Tibial artery (tissue), 4 donors: ENCODE measurements around the gene EPHB1.

ENCODE experiments used
- DNase-seq, 2 donors: peaks; one replicate each; pipeline ENCODE4 v3.0.0-alpha.2; 2019
- H3K27ac ChIP-seq, 2 donors: fragments of 200-600 bp; sonication (generic) in 1 of 2; 1 replicate in 1 of 2; 2 replicates in 1 of 2; pipeline ENCODE4 v1.5.1; 2018 to 2019; ENCODE audit warnings: mild to moderate bottlenecking in 1 of 2
- H3K27me3 ChIP-seq, 2 donors: fragments of 200-600 bp; sonication (generic) in 1 of 2; one replicate each; pipeline versions ENCODE4 v1.5.1 to v1.6.0; 2016 to 2019
- H3K36me3 ChIP-seq, 3 donors: fragments of 200-600 bp; sonication (generic) in 2 of 3; one replicate each; pipeline ENCODE4 v1.5.1; 2016 to 2019; ENCODE audit warnings: mild to moderate bottlenecking in 2 of 3
- H3K4me1 ChIP-seq, 4 donors: fragments of 200-600 bp; sonication (generic) in 2 of 4; 1 replicate in 3 of 4; 2 replicates in 1 of 4; pipeline ENCODE4 v1.5.1; 2016 to 2019
- H3K4me3 ChIP-seq, 2 donors: fragments of 200-600 bp; sonication (generic) in 1 of 2; 1 replicate in 1 of 2; 2 replicates in 1 of 2; pipeline ENCODE4 v1.5.1; 2018 to 2019; ENCODE audit warnings: mild to moderate bottlenecking in 2 of 2
- H3K9me3 ChIP-seq, 3 donors: fragments of 200-600 bp; sonication (generic) in 1 of 3; one replicate each; pipeline ENCODE4 v1.5.1; 2016 to 2019
- intact Hi-C: fragments of 100-400 bp; cut with DNase I; formaldehyde crosslinking; loops from one replicate; pipeline ENCODE4 v1.15.0; 2023; ENCODE audit warnings: low total_unique reads
- TF ChIP-seq, protein P1 (sequence below), 2 experiments: fragments of 200-600 bp in 1 of 2; fragments of 450-650 bp in 1 of 2; IDR thresholded peaks; one replicate each; pipeline ENCODE4 v1.5.1; 2017 to 2019; ENCODE audit warnings: antibody characterized with exemption in 2 of 2, mild to moderate bottlenecking in 1 of 2, moderate library complexity in 1 of 2

The EPHB1 gene

GRCh38 chr3:134876836-134877235 lies 81.8 kb downstream of the EPHB1 start:
- Histone ChIP-seq H3K27ac (no peak overlapping the region), H3K36me3 (no peaks in the 10 kb centered on the region), H3K27me3 (no peaks in the 10 kb centered on the region), H3K4me3 (no peak overlapping the region), H3K9me3 (no peaks in the 10 kb centered on the region), H3K4me1 (no peaks in the 10 kb centered on the region)
- DNase-seq = no peak
- TF ChIP-seq, protein P1, sequence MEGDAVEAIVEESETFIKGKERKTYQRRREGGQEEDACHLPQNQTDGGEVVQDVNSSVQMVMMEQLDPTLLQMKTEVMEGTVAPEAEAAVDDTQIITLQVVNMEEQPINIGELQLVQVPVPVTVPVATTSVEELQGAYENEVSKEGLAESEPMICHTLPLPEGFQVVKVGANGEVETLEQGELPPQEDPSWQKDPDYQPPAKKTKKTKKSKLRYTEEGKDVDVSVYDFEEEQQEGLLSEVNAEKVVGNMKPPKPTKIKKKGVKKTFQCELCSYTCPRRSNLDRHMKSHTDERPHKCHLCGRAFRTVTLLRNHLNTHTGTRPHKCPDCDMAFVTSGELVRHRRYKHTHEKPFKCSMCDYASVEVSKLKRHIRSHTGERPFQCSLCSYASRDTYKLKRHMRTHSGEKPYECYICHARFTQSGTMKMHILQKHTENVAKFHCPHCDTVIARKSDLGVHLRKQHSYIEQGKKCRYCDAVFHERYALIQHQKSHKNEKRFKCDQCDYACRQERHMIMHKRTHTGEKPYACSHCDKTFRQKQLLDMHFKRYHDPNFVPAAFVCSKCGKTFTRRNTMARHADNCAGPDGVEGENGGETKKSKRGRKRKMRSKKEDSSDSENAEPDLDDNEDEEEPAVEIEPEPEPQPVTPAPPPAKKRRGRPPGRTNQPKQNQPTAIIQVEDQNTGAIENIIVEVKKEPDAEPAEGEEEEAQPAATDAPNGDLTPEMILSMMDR (IDR thresholded peaks at IDR 0.05) = no peak
- intact Hi-C loops = no loop called here

DNA sequence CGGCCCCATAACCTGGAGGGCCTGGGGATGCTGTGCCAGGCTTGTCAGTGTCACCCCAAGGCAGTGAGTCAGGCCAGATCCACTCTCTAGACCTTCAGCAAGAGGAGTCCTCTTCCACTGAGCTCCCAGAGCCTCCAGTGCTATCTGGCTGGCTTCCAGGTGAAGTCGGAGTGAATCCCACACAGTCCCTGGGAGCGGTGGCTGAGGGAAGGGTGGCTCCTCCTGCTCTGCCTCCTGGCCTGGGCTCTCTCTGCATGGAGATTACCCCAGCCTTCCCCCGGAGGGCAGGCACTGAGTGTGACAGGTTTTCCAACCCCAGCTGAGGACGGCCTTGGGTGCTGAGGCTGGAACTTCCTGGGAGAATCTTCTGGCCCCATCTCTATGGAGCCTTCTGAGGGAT lies 82.7 kb downstream of the EPHB1 start:
- intact Hi-C loops = no loop called here
- TF ChIP-seq, protein P1 (IDR thresholded peaks at IDR 0.05) = no peak
- Histone ChIP-seq H3K27ac (no peak overlapping the region), H3K27me3 (no peaks in the 10 kb centered on the region), H3K4me1 (no peaks in the 10 kb centered on the region), H3K36me3 (no peaks in the 10 kb centered on the region), H3K4me3 (no peak overlapping the region), H3K9me3 (no peaks in the 10 kb centered on the region)
- DNase-seq = no peak

- no peak for DNase-seq
- Histone ChIP-seq H3K4me1 (no peaks in the 10 kb centered on the region), H3K27ac (no peak overlapping the region), H3K27me3 (no peaks in the 10 kb centered on the region), H3K36me3 (no peaks in the 10 kb centered on the region), H3K9me3 (no peaks in the 10 kb centered on the region), H3K4me3 (no peak overlapping the region)
- TF ChIP-seq, protein P1 (IDR thresholded peaks at IDR 0.05) = no peak
- intact Hi-C loops = no loop called here
These were observed 84.9 kb downstream of the EPHB1 start for GRCh38 chr3:134879990-134880389.

- no peaks in the 10 kb centered on the region for H3K27me3 ChIP-seq
- DNase-seq = no peak
- H3K36me3 ChIP-seq = no peaks in the 10 kb centered on the region
- H3K4me1 ChIP-seq = no peaks in the 10 kb centered on the region
- intact Hi-C loops = no loop called here
- TF ChIP-seq, protein P1 (IDR thresholded peaks at IDR 0.05) = no peak
- H3K27ac ChIP-seq = no peak overlapping the region
- H3K9me3 ChIP-seq = no peaks in the 10 kb centered on the region
- no peak overlapping the region for H3K4me3 ChIP-seq
These were observed 85.4 kb downstream of the EPHB1 start for GRCh38 chr3:134880431-134880830.

GRCh38 chr3:134881305-134881704 lies 86.2 kb downstream of the EPHB1 start:
- H3K4me3 ChIP-seq = no peak overlapping the region
- no peaks in the 10 kb centered on the region for H3K9me3 ChIP-seq
- intact Hi-C loops = no loop called here
- no peaks in the 10 kb centered on the region for H3K4me1 ChIP-seq
- H3K27ac ChIP-seq = no peak overlapping the region
- no peaks in the 10 kb centered on the region for H3K36me3 ChIP-seq
- DNase-seq = no peak
- H3K27me3 ChIP-seq = no peaks in the 10 kb centered on the region
- TF ChIP-seq, protein P1 (IDR thresholded peaks at IDR 0.05) = no peak

GRCh38 chr3:134883697-134884385 lies 88.8 kb downstream of the EPHB1 start:
- intact Hi-C loops = no loop called here
- no peak for DNase-seq
- Histone ChIP-seq H3K36me3 (no peaks in the 10 kb centered on the region), H3K27ac (no peak overlapping the region), H3K4me1 (no peaks in the 10 kb centered on the region), H3K27me3 (no peaks in the 10 kb centered on the region), H3K4me3 (no peak overlapping the region), H3K9me3 (no peaks in the 10 kb centered on the region)
- TF ChIP-seq, protein P1 (IDR thresholded peaks at IDR 0.05) = no peak
